Measurements from ENCODE around the gene C6orf89. TPM values are rescaled to one million over a fixed set of nuclear protein-coding genes. Genes with fewer than 3 reads are reported as not detected.

Gene C6orf89
- total and polyA plus RNA-seq, 2 of the 13 experiments (the other 11 are each of a cell fraction or from before 2014, with no cell fraction given) = 22.1 to 32.2 TPM

DNA sequence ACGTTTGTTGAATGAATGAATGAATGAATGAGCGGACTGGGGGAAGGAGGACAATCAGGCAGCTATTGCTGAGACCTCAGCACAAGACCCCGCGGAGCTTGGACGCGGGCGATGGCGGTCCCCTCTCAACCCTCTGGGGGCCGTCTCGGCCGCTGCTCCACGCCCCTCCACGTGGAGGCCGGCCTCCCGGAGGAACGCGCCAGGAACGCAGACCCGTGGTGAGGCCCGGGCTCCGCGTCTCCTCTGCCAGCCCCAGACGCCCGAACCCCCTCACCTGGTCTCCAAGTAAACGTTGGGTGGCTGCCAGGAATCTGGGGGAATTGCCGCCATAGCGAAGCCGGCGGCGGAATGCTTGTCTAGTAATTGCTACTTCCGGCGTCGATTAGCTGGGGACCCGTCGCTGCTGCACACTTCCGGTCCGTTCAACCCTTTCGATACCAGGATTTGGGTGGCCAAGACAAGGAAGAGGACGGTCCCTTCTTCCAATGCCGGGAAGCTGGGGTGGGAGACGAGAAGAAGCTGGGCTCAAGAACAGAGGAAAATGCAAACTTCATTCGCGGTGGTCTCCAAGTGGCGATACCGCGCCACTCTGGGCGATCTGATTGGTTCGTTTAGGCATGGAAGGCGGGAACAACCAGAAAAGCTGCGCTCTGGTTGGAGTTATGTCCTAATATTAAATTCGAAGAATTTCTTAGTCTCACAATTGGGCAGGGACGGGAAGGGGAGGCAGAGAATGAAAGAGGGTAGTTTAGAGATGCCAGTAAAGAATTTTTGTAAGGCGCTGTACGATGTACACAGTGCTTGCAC, 11.1 kb upstream of the C6orf89 start, which contains the start of gene PPIL1 (continued):
- peak; percentile 98 for TF ChIP-seq ARID4A (CRISPR knock-in tag; IDR thresholded peaks at IDR 0.05; ENCODE audit: borderline replicate concordance)
- peak; percentile 74; the same call in 1 of the 2 replicates for TF ChIP-seq ZNF124 (CRISPR knock-in tag; IDR thresholded peaks at IDR 0.05)
- TF ChIP-seq KLF13 (CRISPR knock-in tag; IDR thresholded peaks at IDR 0.05) = peak; percentile 94; the same call in 1 of the 2 replicates
- TF ChIP-seq HOXA9 (CRISPR knock-in tag; IDR thresholded peaks at IDR 0.05; ENCODE audit: borderline replicate concordance) = no peak
- TF ChIP-seq ZNF543 (CRISPR knock-in tag; IDR thresholded peaks at IDR 0.05) = peak; percentile 58; the same call in 1 of the 2 replicates
- peak; percentile 62; the same call in 1 of the 2 replicates for TF ChIP-seq SAFB2 (CRISPR knock-in tag; IDR thresholded peaks at IDR 0.05; ENCODE audit: borderline replicate concordance, low read depth)
- no peak for TF ChIP-seq HNRNPUL1 (IDR thresholded peaks at IDR 0.05; ENCODE audit: low read depth, low read length)
- TF ChIP-seq RBM22 (optimal IDR thresholded peaks at IDR 0.05; ENCODE audit: low read length) = peak; percentile 43
- no peak; the same call in 1 of the 2 replicates for TF ChIP-seq ELF4 (CRISPR knock-in tag; IDR thresholded peaks at IDR 0.05; ENCODE audit: borderline replicate concordance)
- peak; percentile 94 for TF ChIP-seq FOXK1 (CRISPR knock-in tag; IDR thresholded peaks at IDR 0.05; ENCODE audit: borderline replicate concordance, low read depth)
- TF ChIP-seq, protein P1, sequence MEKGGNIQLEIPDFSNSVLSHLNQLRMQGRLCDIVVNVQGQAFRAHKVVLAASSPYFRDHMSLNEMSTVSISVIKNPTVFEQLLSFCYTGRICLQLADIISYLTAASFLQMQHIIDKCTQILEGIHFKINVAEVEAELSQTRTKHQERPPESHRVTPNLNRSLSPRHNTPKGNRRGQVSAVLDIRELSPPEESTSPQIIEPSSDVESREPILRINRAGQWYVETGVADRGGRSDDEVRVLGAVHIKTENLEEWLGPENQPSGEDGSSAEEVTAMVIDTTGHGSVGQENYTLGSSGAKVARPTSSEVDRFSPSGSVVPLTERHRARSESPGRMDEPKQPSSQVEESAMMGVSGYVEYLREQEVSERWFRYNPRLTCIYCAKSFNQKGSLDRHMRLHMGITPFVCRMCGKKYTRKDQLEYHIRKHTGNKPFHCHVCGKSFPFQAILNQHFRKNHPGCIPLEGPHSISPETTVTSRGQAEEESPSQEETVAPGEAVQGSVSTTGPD (CRISPR knock-in tag; IDR thresholded peaks at IDR 0.05) = peak; percentile 39; the same call in 1 of the 2 replicates
- TF ChIP-seq HNF4A (CRISPR knock-in tag; IDR thresholded peaks at IDR 0.05) = peak; percentile 43
- TF ChIP-seq ZNF18 (CRISPR knock-in tag; IDR thresholded peaks at IDR 0.05; ENCODE audit: insufficient replicate concordance) = no peak
- peak; percentile 97 for TF ChIP-seq ZNF670 (CRISPR knock-in tag; IDR thresholded peaks at IDR 0.05; ENCODE audit: borderline replicate concordance)
- 0 out of 2 replicates have a peak, but pooled peaks have one; percentile 11 for TF ChIP-seq TOE1 (CRISPR knock-in tag; IDR thresholded peaks at IDR 0.05)
- TF ChIP-seq ZNF766 (CRISPR knock-in tag; IDR thresholded peaks at IDR 0.05; ENCODE audit: borderline replicate concordance) = peak; percentile 80
- no peak for TF ChIP-seq HMG20A (CRISPR knock-in tag; IDR thresholded peaks at IDR 0.05; ENCODE audit: borderline replicate concordance)
- peak; percentile 94; the same call in 1 of the 2 replicates for TF ChIP-seq ZNF614 (CRISPR knock-in tag; IDR thresholded peaks at IDR 0.05; ENCODE audit: borderline replicate concordance)
- TF ChIP-seq, protein P2, sequence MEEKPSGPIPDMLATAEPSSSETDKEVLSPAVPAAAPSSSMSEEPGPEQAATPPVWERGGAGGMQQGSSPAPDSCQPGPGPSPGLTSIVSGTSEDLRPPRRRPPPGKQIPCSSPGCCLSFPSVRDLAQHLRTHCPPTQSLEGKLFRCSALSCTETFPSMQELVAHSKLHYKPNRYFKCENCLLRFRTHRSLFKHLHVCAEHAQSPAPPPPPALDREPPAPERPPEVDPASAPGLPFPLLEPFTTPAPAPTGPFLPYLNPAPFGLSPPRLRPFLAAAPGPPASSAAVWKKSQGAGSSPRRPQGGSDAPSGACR (CRISPR knock-in tag; IDR thresholded peaks at IDR 0.05) = peak; percentile 95; the same call in 1 of the 2 replicates

All from HepG2 (cell line).